ENCODE measurements around the gene EPN2.

EPN2 gene

DNA sequence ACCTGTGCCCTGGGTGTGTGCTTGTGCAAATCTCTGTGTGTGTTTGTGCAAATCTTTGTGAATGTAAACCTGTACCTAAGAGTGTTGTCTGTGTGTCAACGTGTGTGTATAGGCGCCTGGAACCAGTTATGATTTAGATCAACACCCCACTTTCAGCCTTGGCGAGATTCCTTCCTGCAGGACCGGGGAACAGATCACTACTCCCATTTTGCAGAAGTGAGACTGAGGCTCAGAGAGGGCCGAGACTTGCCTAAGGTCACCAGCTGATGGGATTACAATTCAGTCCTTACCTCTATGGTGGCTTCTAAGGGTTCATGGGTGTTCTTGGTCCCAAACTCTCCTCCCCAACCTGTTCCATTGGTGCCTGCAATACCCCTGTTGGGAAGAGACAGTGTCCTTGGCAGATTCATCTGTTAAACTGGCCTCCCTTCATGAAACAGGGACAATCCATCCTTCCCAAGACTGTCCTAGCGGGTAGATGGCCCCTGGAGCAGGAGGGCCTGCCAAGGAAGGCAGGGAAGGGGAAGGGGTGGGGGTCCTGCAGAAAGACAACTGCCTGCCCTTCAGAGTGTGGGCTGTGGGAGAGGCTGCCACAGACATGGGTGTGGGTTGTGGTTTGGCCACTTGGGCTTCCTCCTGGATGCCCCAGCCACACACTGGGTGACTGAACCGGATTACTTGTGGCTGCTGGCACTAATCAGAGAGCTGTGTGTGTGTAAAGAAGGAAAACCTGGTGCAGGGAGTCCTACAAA, 134.3 kb downstream of the EPN2 start:
- peak; percentile 87 for DNase-seq

- no peak for DNase-seq
Observed at GRCh38 chr17:19372011-19372370, 134.8 kb downstream of the EPN2 start.

DNA sequence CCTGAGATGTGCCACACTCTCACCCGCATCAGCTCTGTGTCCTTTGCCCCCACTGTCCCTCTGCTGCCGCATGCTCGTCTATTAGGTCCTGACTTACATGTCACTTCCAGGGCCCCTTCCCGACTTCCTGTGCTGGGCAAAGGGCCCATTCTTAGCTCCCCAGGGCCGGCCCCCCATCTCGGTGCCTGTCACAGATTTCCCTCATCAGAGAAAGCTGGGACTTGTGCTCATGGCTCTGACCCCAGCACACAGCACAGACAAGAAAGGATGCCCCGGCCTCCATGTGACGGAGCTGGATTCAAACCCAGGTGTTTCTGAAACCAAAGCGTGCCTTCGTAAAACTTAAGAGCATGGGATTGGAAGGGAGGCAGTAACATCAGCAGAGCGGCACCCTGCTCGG, 135.3 kb downstream of the EPN2 start:
- no peak for DNase-seq

- peak; percentile 60 for DNase-seq
Observed at GRCh38 chr17:19372866-19373504, 135.8 kb downstream of the EPN2 start.

- DNase-seq, result no peak
Observed at GRCh38 chr17:19374136-19374535, 137.0 kb downstream of the EPN2 start.

GRCh38 chr17:19375732-19376131, 138.6 kb downstream of the EPN2 start:
- DNase-seq, result no peak

DNA sequence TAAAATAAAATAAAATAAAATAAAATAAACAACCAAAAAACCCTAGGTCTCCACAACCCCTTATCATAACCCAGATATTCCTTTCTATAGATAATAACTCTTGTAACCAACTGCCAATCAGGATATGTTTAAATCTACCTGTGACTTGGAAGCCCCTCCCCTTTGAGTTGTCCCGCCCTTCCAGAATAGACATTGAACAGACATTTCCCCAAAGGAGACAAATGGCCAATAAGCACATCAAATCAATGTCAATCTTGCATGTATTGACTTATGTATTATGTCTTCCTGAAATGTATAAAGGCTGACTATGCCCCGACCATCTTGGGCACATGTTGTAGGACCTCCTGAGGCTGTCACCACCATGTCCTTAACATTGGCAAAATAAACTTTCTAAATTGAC, 139.6 kb downstream of the EPN2 start:
- DNase-seq, result no peak

- peak; percentile 98 for DNase-seq
Observed at GRCh38 chr17:19377602-19378415, 140.6 kb downstream of the EPN2 start.

- DNase-seq, result no peak
Observed at GRCh38 chr17:19378416-19379360, 141.5 kb downstream of the EPN2 start, which contains the start of gene MAPK7. Gene MAPK7, plus strand, starts transcription at chr17:19378498. Its CDS starts 403 bp downstream, at chr17:19378901.

DNA sequence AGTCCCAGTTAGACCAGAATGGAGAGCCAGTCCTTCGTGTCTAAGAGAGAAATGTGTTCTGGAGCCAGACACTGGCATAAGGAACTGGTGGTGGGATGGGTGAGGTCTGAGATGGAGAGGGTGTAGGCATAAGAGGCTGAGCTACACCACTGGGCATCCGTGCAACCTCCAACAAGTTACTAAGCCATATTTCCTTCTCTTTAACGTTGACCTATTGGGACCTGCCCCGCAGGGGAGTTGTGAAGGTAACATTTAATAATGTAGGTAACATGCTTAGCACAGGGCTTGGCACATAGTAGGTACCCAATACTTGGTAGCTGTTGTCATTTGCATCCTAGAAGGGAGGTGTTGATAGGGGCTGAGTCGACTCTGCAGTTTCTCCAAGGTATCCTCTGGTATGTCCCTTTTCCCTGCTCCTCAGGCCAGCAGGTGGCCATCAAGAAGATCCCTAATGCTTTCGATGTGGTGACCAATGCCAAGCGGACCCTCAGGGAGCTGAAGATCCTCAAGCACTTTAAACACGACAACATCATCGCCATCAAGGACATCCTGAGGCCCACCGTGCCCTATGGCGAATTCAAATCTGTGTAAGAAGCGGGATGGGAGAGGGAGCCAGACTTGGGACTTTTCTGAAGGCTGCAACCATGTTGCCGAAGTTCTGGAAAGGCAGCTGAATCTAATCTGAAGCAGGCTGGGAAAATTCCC, 142.3 kb downstream of the EPN2 start:
- DNase-seq, result no peak

- DNase-seq, result no peak
Observed at GRCh38 chr17:19380481-19381301, 143.5 kb downstream of the EPN2 start.

DNA sequence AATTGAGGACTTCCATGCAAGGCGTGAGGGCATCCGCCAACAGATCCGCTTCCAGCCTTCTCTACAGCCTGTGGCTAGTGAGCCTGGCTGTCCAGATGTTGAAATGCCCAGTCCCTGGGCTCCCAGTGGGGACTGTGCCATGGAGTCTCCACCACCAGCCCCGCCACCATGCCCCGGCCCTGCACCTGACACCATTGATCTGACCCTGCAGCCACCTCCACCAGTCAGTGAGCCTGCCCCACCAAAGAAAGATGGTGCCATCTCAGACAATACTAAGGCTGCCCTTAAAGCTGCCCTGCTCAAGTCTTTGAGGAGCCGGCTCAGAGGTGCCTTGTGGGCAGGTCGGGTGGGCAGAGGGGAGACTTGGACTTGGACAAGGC, 144.2 kb downstream of the EPN2 start:
- no peak for DNase-seq

DNA sequence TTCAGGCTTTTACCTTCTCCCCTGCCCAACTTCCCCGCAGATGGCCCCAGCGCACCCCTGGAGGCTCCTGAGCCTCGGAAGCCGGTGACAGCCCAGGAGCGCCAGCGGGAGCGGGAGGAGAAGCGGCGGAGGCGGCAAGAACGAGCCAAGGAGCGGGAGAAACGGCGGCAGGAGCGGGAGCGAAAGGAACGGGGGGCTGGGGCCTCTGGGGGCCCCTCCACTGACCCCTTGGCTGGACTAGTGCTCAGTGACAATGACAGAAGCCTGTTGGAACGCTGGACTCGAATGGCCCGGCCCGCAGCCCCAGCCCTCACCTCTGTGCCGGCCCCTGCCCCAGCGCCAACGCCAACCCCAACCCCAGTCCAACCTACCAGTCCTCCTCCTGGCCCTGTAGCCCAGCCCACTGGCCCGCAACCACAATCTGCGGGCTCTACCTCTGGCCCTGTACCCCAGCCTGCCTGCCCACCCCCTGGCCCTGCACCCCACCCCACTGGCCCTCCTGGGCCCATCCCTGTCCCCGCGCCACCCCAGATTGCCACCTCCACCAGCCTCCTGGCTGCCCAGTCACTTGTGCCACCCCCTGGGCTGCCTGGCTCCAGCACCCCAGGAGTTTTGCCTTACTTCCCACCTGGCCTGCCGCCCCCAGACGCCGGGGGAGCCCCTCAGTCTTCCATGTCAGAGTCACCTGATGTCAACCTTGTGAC, 144.7 kb downstream of the EPN2 start:
- no peak for DNase-seq

- no peak for DNase-seq
Observed at GRCh38 chr17:19382531-19383444, 145.6 kb downstream of the EPN2 start.

DNA sequence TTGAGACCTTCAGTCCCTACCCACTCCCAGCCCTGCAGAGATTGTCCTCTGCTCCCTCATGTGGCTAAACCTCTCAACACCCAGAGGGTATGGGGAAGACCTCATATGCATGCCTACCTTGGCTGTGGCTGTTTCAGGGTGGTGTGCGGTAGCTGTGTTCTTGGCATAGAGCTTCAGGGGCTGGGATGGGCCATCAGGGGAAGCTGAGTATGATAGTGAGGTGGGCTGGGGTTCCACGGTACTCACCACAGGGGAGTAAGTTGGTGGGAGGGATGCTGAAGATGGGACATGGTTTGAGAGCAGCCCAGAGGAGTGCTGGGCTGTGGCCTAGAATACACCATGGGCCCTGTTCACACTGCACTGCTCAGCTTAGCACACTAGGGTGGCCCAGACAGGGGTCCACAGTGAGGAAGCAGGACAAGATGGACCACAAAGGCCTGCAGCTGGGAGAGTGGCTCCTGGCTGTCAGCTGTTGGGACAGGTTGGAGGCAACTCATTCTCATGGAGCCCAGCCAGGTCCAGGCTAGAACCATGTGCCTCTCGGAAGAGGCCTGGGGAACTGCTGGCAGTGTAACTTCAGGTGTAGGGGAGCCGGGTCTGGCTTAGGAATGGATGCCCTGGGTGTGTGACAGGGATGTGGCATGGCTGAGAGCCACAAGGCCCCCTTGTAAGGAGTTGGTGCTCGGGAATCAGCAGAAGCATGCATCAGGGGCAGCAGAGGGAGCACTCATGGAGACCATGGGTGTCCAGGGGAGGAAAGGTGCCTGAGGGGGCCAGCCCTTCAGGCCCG, 146.7 kb downstream of the EPN2 start:
- DNase-seq, result no peak

- peak; percentile 92 for DNase-seq
Observed at GRCh38 chr17:19384723-19385391, 147.7 kb downstream of the EPN2 start.

GRCh38 chr17:19385521-19385983, 148.4 kb downstream of the EPN2 start:
- DNase-seq, result no peak

All from MV-4-11 (cell line).